GM19238 (cell line): ENCODE results near the gene PRR14L.
"Not testable (repeated sequence)": the region's sequence is repeated elsewhere in the genome, so short reads cannot be mapped to it uniquely, and the experiment has no call there.

ENCODE experiments used
- DNase-seq: peaks from one replicate; pipeline ENCODE4 v3.0.0; 2011; ENCODE audit warnings: low spot score; ENCODE audit not compliant: insufficient read length

Gene PRR14L

DNA sequence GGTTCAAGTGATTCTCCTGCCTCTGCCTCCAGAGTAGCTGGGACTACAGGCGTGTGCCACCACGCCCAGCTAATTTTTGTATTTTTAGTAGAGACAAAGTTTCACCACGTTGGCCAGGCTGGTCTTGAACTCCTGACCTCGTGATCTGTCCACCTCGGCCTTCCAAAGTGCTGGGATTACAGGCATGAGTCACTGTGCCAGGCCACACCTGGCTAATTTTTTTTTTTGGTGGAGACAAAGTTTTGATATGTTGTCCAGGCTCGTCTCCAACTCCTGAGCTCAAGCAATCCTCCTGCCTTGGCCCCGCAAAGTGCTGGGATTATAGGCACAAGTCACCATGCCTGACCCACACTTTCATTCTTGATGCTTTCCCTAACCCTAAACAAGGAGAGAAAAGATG is 9.6 kb downstream of the PRR14L start:
- not testable (repeated sequence) for DNase-seq

DNA sequence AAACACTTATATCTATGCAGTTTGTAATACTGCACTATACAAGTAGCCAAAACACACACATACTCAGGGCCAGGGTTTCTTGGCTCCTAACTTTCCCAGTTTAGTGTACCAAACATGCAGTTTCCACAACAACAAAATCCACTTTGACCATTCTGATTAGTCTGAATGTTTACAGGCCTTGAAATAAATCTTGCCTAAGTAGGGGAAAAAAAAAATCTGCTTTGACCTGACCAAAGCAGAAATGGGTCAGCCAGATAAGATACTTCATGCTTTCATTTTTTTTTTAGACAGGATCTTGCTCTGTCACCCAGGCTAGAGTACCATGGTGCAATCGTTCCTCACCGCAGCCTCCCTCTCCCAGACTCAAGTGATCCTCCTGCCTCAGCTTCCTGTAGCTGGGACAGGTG is 10.1 kb downstream of the PRR14L start:
- DNase-seq: no peak

DNA sequence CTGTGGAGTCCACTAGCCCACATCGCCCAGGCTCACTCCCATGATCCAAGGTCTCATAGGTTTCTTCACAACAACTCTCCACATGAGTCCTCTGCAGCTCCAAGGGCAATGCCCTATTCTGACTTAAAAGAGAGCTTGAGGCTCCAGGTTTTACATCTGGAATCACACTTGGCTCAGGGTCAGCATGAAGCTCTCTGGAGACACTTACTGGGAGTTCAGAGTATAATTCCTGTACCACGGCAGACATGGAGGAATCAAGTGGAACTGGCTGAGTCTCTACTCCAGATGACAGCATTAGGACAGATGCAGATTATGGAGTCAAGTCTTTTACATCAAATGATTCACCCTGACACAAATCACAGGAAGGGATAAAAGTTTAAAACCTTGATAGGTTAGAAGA is 11.4 kb downstream of the PRR14L start:
- DNase-seq: no peak

DNA sequence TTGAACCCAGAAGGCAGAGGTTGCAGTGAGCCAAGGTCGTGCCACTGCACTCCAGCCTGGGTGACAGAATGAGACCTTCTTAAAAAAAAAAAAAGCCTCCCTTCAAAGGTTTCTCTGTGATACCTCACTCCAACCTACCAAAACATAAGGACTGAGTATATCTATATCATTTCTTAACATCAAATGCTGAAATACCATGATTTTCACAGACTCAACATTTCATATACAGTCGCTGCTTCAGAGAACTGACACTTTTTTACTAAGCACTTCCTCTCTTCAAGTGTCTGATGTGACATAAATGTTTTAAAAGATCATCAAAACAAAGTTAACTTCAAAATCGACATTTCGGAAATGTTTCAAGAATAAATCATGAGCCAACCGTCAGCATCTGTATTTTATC is 12.0 kb downstream of the PRR14L start:
- no peak for DNase-seq

DNA sequence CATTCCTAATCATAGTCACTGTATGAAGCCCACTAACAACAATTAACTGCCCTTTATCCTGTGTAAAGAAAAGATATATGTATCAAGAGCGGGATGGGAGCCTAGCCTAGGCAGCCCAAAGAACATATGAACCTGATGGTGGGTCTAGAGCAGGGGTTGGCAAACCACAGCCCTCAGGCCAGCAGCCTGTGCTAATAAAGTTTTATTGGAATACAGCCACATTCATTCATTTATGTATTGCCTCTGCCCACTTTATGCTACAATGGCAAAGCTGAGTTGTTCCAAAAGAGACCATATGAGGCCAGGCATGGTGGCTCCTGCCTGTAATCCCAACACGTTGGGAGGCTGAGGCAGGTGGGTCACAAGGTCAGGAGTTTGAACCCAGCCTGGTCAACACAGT is 13.5 kb downstream of the PRR14L start:
- DNase-seq: no peak

DNA sequence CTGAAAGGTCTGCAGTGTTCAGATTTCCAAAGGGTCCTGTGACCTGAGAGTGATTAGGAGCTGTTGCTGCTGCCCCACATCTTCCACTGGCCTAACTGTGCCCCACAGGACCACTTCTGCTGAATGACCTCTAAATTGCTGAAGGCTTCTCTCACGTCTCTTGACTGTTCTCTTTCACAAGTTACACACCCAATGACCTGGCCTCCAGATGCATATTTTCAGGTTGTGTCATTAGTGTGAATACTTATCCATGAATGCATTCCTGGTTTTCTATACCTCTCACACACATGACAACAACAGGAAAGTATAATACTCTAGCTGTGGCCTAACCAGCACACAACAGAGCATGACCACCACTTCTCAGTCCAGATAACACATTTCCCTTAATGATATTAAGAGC is 15.4 kb downstream of the PRR14L start:
- DNase-seq: no peak

DNA sequence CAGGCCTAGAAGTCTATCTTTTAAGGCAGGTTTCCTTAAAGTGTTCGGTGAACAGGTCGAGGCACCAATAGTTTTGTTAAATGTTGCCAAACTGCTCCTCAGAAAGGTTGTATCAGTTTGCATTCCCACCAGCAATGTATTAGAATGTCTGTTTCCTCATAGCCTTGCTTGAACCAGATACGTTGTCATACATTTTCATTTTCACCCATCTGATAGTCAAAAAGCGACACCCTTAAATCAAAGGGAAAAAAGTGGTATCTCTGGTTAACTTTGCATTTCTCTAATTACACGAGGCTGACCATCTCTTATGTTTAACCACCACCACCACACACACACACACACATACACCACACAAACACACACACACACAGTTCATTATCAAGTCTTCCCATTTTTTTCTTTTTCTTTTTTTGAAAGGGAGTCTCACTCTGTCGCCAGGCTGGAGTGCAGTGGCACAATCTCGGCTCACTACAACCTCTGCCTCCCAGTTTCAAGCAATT is 16.3 kb downstream of the PRR14L start:
- no peak for DNase-seq

DNA sequence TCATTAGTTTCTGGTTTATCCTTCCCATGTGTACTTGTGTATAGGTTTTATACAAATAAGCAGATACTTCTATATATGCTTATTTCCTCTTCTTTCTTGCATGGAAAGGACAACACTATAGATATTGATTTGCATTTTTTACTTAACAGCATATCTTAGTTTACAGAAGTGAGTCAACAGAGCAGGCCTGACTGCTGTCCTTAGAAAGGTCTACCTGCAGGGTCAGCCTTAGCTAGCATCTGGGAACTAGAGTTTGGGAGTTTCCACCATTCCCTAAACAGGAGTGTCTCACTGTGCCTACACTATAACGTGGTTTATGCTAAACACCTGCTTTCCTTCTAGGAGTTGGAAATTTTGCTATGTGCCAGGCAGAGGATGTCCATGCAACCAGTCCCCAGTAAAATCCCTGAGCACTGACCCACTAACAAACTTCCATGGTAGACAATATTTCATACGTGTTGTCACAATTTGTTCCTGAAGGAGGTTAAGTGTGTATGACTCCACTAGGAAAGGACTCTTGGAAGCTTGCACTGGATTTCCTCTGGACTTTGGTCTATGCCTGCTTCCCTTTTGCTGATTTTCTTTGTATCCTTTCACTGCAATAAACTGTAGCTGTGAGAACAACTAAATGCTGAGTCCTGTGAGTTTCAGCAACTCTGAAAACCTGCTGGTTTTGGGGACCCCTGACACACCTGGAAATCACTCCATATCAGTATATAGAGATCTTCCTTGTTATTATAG is 17.7 kb downstream of the PRR14L start:
- no peak for DNase-seq

DNA sequence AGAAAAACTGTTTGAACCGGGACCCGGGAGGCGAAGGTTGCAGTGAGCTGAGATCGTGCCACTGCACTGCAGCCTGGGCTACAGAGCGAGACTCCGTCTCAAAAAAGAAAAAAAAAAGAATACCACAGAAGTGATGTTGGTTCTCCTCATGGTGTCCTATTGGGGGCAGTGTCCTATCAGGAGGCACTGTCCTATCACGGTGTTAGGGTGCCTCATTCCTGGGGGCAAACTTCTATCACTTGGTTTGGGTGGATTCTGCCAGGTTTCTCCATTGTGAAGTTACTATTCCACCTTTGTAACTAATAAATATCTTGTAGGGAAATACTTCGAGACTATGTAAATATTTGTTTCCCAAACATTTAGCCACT is 19.6 kb downstream of the PRR14L start:
- DNase-seq: no peak

DNA sequence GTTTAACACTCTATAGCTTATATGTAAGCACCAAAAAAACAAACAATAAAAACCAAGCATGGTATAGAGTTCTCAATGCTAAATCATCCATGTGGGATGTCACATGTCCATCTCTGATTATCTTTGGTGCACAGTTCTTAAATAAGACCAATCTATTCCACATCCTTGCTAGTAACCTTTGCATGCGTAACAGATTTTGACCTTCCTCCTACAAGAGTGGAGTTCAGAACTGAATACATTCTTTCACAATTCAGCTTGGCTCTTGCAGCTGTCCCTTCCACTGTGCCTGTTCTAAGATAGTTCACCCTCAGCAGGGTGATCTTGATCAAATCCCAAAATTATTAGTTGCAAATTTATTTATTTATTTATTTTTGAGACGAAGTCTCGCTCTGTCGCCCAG is 21.1 kb downstream of the PRR14L start:
- no peak for DNase-seq

DNA sequence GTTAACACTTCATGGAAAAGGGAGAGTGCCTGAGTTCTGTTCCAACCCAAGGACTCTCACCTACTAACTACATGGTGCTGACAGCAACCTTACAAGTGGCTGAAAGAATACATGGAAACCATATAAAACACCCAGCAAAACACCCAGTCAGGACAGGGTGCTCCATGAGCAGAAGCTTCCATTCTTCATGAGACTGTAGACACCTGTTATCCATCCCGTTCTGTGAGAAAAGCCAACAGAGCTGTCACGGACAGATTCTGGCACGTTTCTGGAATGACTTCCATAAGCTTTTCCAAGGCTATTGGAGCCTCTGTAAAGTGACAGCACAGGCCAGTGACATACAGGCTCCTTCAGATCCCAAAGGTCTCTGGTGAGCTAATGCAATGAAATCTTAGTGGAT is 23.2 kb downstream of the PRR14L start:
- no peak for DNase-seq

DNA sequence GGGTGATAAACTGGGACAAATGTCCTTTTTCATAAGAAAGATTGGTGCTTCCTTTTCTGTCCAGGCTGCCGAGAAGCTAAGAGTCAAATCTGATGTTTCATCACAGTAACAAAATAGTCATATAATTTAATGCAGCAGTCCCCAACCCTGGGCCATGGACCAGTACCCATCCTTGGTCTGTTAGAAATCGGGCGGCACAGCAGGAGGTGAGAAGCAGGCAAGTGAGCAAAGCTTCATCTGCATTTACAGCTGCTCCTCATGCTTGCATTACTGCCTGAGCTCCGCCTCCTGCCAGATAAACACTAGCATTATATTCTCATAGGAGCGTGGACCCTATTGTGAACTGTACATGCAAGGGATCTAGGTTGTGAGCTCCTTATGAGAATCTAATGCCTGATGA is 26.2 kb downstream of the PRR14L start:
- no peak for DNase-seq

DNA sequence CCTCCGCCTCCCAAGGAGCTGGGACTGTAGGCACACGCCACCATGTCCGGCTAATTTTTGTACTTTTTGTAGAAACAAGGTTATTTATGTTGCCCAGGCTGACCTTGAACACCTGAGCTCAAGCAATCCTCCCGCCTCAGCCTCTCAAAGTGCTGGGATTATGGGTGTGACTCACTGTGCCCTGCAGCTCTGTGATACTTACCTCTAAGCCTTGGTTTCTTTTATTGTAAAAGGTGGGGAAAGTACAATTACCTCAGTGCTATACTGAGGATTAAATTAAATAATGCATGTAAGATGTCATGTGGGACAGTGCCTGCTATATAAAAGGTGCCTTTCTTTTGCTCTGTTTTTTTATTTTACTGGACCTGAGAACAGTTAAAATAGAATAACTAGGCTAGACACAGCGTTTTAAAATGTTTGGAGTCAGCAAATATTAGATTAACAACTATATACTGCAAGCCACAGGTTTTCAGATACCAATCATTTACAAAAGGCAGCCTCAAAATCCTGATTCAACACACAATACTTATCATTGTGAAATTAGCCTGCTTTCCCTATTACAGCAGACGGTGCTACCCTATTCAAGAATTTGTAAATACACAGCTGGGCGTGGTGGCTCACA is 30.0 kb downstream of the PRR14L start:
- no peak for DNase-seq

DNA sequence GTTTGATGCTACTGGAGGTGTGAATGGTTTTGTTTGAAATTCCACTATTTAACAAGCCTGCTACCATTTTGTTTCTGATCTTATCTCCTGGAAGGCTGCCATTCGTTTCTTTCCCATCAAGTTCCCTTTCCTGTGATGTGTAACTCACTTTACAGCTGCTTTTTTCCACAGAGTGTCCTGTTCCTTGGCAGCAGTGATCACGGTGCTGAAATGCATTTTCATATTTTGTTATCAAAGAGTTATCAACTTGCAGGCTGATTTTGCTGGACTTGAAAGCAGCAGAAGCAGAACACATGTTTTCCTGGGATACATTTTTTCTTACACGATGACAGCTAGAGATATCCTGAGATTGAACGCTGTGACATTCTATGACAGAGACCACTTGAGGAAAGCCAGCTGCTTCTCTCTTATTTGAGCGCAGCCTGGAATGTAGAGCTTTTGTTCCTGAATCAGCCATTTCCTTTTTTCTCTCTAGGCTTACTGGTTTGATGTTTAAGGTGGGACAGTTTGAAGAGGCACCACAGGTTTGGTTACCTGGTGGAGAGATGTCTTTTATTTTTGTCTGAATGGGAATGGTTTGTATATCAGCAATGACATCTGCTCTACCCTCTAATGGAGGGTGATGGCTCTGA is 34.7 kb downstream of the PRR14L start:
- no peak for DNase-seq

DNA sequence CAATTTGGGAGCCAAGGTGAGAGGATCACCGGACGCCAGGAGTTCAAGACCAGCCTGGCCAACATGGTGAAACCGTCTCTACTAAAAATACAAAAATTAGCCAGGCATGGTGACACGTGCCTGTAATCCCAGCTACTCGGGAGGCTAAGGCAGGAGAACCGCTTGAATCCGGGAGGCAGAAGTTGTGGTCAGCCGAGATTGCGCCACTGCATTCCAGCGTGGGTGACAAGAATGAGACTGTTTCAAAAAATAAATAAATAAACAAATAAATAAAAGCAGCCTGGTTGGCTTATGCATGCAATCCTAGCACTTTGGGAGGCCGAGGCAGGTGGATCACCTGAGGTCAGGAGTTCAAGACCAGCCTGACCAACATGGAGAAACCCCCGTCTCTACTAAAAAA is 38.7 kb downstream of the PRR14L start:
- DNase-seq: not testable (repeated sequence)

DNA sequence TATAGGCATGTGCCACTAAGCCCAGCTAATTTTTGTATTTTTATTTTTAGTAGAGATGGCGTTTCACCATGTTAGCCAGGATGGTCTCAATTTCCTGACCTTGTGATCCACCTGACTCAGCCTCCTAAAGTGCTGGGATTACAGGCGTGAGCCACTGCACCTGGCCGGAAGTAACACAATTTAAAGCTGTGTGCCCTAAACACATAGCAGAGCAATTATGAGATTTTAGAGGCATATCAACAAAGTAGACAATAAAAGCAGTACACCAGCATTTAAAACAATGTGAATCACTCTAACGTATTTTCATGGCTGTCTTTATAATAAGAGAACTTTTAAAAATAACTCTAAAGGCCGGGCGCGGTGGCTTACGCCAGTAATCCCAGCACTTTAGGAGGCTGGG is 42.4 kb downstream of the PRR14L start:
- no peak for DNase-seq

DNA sequence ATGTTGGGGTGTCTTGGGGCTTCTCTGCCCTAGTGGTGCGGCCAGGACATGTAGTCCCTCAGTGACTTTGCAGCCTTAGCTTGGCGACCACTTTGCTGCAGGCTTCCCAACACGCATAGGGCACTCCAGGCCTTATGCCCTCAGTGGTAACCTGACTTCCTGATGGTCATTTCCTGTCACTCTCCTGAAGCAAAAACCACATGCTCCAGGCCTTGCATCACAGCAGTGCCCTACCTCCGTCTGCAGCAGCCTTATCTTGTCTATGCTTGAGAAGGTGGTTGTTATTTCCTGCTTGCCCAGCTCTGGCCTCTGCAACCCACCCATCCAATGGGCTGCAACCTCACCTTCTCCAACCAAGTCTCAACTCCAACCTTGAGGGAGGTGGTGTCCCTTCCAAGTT is 54.5 kb downstream of the PRR14L start:
- no peak for DNase-seq

DNA sequence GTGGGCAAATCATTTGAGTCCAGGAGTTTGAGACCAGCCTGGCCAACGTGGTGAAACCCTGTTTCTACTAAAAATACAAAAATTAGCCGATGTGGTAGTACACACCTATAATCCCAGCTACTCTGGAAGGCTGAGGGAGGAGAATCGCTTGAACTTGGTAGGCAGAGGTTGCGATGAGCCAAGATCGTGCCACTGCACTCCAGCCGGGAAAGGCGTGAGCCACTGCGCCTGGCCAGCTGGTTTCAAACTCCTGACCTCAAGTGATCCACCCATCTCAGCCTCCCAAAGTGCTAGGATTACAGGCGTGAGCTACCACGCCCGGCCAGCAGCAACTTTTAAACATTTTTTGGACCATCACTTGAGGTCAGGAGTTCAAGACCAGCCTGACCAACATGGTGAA is 55.9 kb downstream of the PRR14L start:
- DNase-seq: not testable (repeated sequence)

DNA sequence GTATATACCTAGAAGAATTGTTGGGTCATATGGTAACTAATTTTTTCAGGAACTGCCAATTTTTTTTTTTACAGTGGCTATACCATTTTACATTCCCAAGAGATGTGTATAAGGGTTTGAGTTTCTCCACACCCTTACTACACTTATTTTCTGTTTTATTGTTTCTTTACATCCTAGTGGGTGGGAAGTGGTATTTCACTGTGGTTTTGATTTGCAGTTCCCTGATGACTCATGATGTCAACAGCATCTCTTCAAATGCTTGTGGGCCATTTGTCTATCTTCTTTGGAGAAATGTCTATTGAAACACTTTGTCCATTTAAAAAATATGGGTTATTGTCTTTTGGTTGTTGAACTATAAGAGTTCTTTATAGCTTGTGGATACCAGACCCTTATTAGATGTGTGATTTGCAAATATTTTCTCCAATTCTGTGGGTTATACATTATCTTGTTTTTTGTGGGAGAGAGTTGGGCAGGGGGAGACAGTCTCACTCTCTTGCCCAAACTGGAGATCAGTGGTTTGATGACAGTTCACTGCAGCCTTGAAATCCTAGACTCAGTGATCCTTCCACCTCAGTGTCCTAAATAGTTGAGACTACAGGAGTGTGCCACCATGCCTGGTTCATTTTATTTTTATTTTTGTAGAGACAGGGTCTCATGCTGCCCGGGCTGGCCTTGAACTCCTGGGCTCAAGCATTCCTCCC is 57.6 kb downstream of the PRR14L start:
- DNase-seq: no peak

DNA sequence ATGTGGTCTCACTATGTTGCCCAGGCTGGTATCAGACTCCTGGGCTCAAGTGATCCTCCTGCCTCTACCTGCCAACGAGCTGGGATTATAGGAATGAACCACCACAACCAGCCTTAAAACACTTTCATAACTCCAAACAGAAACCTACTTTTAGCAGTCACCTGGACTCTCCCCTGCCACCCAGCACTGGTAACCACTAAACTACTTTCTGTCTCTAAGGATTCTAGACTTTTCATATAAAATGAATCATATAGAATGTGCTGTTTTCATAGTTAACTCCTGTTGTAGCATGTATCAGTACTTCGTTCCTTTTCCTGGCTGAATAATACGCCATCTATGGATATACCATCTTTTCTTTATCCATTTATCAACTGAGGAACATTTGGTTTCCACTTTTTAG is 58.5 kb downstream of the PRR14L start:
- no peak for DNase-seq

DNA sequence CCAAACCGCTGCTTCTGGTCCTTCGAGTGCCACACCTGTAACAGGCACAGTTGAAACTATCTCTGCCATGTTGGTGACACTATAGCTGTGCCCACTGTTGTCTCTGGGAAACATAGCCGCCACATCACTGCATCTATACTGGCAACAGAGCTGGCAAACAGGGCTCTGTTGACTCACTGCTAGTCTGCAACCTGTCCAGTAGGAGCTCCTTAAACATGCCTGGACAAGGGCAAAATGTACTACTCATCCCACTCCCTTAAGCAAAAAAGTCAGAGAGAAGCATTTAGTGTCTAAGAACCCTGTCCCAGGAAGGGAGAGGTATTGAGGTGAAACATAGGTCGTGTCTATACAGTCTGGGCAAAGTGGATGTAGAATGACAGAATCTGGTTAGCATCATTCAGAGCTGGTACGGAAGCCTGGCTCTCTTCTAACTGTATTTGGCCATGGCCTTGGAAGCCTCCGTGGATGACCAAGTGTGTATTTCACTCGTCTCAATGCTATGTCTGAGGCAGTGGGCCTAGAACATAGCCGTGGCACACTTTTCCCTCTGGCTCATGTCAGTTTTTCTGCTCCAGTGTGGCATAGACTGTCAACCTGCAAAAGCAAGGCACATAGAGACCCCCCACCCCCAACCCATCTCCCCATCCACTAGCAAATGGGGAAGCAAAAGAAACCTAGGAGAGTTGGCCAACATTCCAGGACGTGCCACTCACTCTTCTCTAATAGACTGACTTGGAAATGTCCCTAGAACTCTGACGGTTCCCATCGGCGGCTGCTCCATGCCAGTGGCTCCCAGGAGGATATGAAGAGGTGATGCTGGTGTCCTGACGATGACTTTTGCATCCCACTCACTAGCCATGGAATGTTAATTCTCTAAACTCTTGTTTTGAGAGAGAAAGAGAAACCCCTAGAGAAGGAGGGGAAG is 66.5 kb downstream of the PRR14L start:
- no peak for DNase-seq
